GM12878 (cell line): ENCODE results near the gene RFPL1. TPM values are rescaled to one million over a fixed set of nuclear protein-coding genes. Genes with fewer than 3 reads are reported as not detected.

Source experiments
- ATAC-seq: fragments of 200-7000 bp; cut with Tn5 transposase; 3 replicates; pipeline ENCODE4 v1.9.1; 2020; ENCODE audit warnings: mild to moderate bottlenecking, moderate library complexity
- BruUV-seq: library from RNA; stranded (reverse); fragments of 400-500 nt; replicated peaks from 2 replicates; lab custom pipeline; 2021; lab: Mats Ljungman, UMichigan
- CTCF ChIA-PET: fragments of 300-600 bp; sonication (Branson Sonifier 250); formaldehyde crosslinking; extraction: SDS; loops from one replicate; lab custom pipeline; 2021; ENCODE audit warnings: inconsistent platforms; lab: Yijun Ruan, JAX
- POLR2A ChIA-PET: fragments of 350-600 bp; formaldehyde crosslinking; extraction: SDS; loops from one replicate; lab custom pipeline; 2021; ENCODE audit warnings: inconsistent platforms; lab: Charles Lee
- RAD21 ChIA-PET: fragments of 300-600 bp; sonication (Branson Sonifier 250); formaldehyde crosslinking; loops from one replicate; lab custom pipeline; 2023; ENCODE audit warnings: antibody characterized with exemption; ENCODE audit not compliant: unreplicated experiment; lab: Charles Lee
- SMC1A ChIA-PET: fragments of 300-600 bp; sonication (Branson Sonifier 250); formaldehyde crosslinking; loops from one replicate; lab custom pipeline; 2023; ENCODE audit not compliant: unreplicated experiment, uncharacterized antibody; lab: Charles Lee
- DNase-seq: peaks from one replicate; pipeline ENCODE4 v3.0.0-alpha.2; 2011; ENCODE audit warnings: low read depth, low spot score
- FAIRE-seq: peaks from 3 replicates; lab custom pipeline; 2011; peaks lifted over from hg19 to GRCh38; lab: Jason Lieb, UNC
- H2AFZ ChIP-seq: 2 replicates; pipeline ENCODE4 v1.6.0; 2011; ENCODE audit warnings: low read depth, low read length, control low read depth; ENCODE audit not compliant: control insufficient read depth
- H3K27ac ChIP-seq: 2 replicates; pipeline ENCODE4 v1.5.1; 2011; ENCODE audit warnings: control low read depth; ENCODE audit not compliant: control insufficient read depth, insufficient read depth
- H3K27me3 ChIP-seq, 2 experiments: replicated peaks in 1 of 2; 2 replicates each; pipeline versions ENCODE4 v1.6.0 to v1.6.1; 2011; ENCODE audit warnings: low read length in 1 of 2; ENCODE audit not compliant: control insufficient read depth in 2 of 2, insufficient read depth in 2 of 2
- H3K36me3 ChIP-seq, 2 experiments: 2 replicates each; pipeline ENCODE4 v1.5.1; 2011; ENCODE audit warnings: low read length in 1 of 2; ENCODE audit not compliant: control insufficient read depth in 2 of 2, insufficient read depth in 2 of 2
- H3K4me1 ChIP-seq: 2 replicates; pipeline ENCODE4 v1.6.1; 2011; ENCODE audit warnings: mild to moderate bottlenecking, low read length, moderate library complexity, mixed read lengths; ENCODE audit not compliant: control insufficient read depth, insufficient read depth
- H3K4me2 ChIP-seq: 2 replicates; pipeline ENCODE4 v1.6.0; 2011; ENCODE audit warnings: control low read depth; ENCODE audit not compliant: control insufficient read depth, insufficient read depth
- H3K4me3 ChIP-seq: fragments of 200-600 bp; sonication (generic); 2 replicates; pipeline ENCODE4 v1.5.1; 2016
- H3K79me2 ChIP-seq: 2 replicates; pipeline ENCODE4 v1.6.0; 2011; ENCODE audit warnings: low read length; ENCODE audit not compliant: control insufficient read depth, insufficient read depth
- H3K9ac ChIP-seq: 2 replicates; pipeline ENCODE4 v1.8.0; 2011; ENCODE audit warnings: low read length, control low read depth, mixed read lengths; ENCODE audit not compliant: control insufficient read depth, insufficient read depth
- H3K9me3 ChIP-seq: replicated peaks from 3 replicates; pipeline ENCODE4 v1.5.1; 2011; ENCODE audit warnings: mild to moderate bottlenecking, low read length; ENCODE audit not compliant: control insufficient read depth, insufficient read depth
- H4K20me1 ChIP-seq: 2 replicates; pipeline ENCODE4 v1.6.0; 2011; ENCODE audit not compliant: control insufficient read depth, insufficient read depth
- CBX3 ChIP-seq: fragments of 200-600 bp; sonication (generic); IDR thresholded peaks from 2 replicates; pipeline ENCODE4 v1.6.1; 2016; ENCODE audit warnings: low read depth, borderline replicate concordance
- CUX1 ChIP-seq: IDR thresholded peaks from 2 replicates; pipeline ENCODE4 v1.6.1; 2012; ENCODE audit warnings: improper control_type of control experiment, low read depth, low read length; ENCODE audit not compliant: insufficient replicate concordance
- NKRF ChIP-seq: fragments of 450-650 bp; conservative IDR thresholded peaks from 2 replicates; pipeline ENCODE4 v1.6.1; 2017; ENCODE audit warnings: mild to moderate bottlenecking, moderate library complexity
- RELB ChIP-seq: fragments of 450-650 bp; IDR thresholded peaks from 2 replicates; pipeline ENCODE4 v1.6.1; 2017; ENCODE audit warnings: low read depth, mild to moderate bottlenecking, moderate library complexity
- ZNF622 ChIP-seq: fragments of 450-650 bp; IDR thresholded peaks from 2 replicates; pipeline ENCODE4 v1.6.1; 2017; ENCODE audit warnings: mild to moderate bottlenecking, inconsistent platforms
- WGBS: methylation state at CpG from one replicate; pipeline ENCODE4 v1.1.6; 2016; ENCODE audit warnings: low lambda C conversion rate; ENCODE audit not compliant: insufficient replicate concordance, insufficient coverage; ENCODE audit errors: missing lambda C conversion rate; 5-methylcytosine and 5-hydroxymethylcytosine counted together
- in situ Hi-C: fragments of 300-500 bp; cut with MboI; formaldehyde crosslinking; loops from 9 replicates; pipeline ENCODE4 v1.14.3; 2018; ENCODE audit warnings: mixed read lengths
- intact Hi-C: fragments of 100-400 bp; cut with micrococcal nuclease; formaldehyde crosslinking; loops from one replicate; pipeline ENCODE4 v1.14.2; 2022; ENCODE audit not compliant: unreplicated experiment
- polyA plus RNA-seq, 11 experiments: library from polyadenylated mRNA; depleted of rRNA in 4 of 11; unstranded in 6 of 11; stranded (reverse) in 5 of 11; fragments of >200 nt; fragmentation: Nextera tagmentation in 4 of 11; fragmentation: Illumina TruSeq in 1 of 11; extraction: Ambion mirVana in 4 of 11; extraction: Trizol in 1 of 11; gene quantifications; 1 replicate in 1 of 11; 2 replicates in 10 of 11; pipeline versions ENCODE4 v1.2.1 to v1.2.3, GENCODE V29; 2011 to 2016; ENCODE audit warnings: inconsistent platforms in 2 of 11, missing spikeins in 2 of 11, low read depth in 1 of 11
- total RNA-seq, 4 experiments: library from RNA; depleted of rRNA in 3 of 4; stranded (reverse); fragments of >200 nt in 3 of 4; fragmentation: Illumina TruSeq in 1 of 4; extraction: Trizol in 1 of 4; gene quantifications; 2 replicates each; pipeline versions ENCODE4 v1.2.1 to v1.2.3, GENCODE V29; 2013 to 2021
- TF ChIP-seq, protein P1 (sequence below): fragments of 450-650 bp; IDR thresholded peaks from 2 replicates; pipeline ENCODE4 v1.6.1; 2016; ENCODE audit warnings: mild to moderate bottlenecking
- TF ChIP-seq, protein P2 (sequence below): IDR thresholded peaks from 2 replicates; pipeline ENCODE4 v1.6.1; 2012; ENCODE audit warnings: mild to moderate bottlenecking, low read depth, low read length

Gene RFPL1
- total and polyA plus RNA-seq, 10 of the 15 experiments (the other 5 are each of a cell fraction or from before 2014, with no cell fraction given) = 0.13 TPM; not detected in 9

DNA sequence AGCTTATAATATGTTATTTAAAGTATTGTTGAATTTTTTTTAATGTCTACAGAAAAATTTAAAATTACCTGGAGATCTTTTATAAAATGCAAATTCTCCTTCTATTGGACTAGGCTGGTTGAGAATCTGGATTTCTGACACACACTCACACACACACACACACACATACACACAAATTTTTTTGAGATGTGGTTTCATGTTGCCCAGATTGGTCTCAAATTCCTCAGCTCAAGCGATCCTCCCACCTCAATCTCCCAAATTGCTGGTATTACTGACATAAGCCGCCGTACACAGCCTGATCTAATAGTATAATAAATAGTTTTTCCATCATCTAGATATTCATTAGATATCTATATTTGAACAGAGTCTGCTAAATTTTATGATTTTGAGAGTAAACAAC lies 4.5 kb upstream of the RFPL1 start:
- ATAC-seq = no peak
- ChIA-PET SMC1A (no interaction called here), CTCF (interaction anchor here (0.6 kb wide), 1 partner anchor 63 kb away, joined by 3 read pairs; no protein-coding TSS in a partner anchor)

More for the DNA sequence above, 4.5 kb upstream of the RFPL1 start:
- H3K9ac ChIP-seq = no peak overlapping the region
- no peaks in the 10 kb centered on the region for H3K9me3 ChIP-seq
- no peaks in the 10 kb centered on the region for H3K27me3 ChIP-seq
- no peaks in the 10 kb centered on the region for H3K79me2 ChIP-seq
- DNase-seq (no peak), FAIRE-seq (no peak)
- 66% methylated on average over 3 of the region's 3 CpGs for WGBS
- H3K27ac ChIP-seq = no peak overlapping the region
- no peak for TF ChIP-seq CBX3
- no peak for TF ChIP-seq NKRF
- no peak for TF ChIP-seq CUX1
- no peak for TF ChIP-seq ZNF622
- no peak for TF ChIP-seq RELB
- TF ChIP-seq, protein P1, sequence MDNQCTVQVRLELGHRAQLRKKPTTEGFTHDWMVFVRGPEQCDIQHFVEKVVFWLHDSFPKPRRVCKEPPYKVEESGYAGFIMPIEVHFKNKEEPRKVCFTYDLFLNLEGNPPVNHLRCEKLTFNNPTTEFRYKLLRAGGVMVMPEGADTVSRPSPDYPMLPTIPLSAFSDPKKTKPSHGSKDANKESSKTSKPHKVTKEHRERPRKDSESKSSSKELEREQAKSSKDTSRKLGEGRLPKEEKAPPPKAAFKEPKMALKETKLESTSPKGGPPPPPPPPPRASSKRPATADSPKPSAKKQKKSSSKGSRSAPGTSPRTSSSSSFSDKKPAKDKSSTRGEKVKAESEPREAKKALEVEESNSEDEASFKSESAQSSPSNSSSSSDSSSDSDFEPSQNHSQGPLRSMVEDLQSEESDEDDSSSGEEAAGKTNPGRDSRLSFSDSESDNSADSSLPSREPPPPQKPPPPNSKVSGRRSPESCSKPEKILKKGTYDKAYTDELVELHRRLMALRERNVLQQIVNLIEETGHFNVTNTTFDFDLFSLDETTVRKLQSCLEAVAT = no peak
- TF ChIP-seq, protein P2, sequence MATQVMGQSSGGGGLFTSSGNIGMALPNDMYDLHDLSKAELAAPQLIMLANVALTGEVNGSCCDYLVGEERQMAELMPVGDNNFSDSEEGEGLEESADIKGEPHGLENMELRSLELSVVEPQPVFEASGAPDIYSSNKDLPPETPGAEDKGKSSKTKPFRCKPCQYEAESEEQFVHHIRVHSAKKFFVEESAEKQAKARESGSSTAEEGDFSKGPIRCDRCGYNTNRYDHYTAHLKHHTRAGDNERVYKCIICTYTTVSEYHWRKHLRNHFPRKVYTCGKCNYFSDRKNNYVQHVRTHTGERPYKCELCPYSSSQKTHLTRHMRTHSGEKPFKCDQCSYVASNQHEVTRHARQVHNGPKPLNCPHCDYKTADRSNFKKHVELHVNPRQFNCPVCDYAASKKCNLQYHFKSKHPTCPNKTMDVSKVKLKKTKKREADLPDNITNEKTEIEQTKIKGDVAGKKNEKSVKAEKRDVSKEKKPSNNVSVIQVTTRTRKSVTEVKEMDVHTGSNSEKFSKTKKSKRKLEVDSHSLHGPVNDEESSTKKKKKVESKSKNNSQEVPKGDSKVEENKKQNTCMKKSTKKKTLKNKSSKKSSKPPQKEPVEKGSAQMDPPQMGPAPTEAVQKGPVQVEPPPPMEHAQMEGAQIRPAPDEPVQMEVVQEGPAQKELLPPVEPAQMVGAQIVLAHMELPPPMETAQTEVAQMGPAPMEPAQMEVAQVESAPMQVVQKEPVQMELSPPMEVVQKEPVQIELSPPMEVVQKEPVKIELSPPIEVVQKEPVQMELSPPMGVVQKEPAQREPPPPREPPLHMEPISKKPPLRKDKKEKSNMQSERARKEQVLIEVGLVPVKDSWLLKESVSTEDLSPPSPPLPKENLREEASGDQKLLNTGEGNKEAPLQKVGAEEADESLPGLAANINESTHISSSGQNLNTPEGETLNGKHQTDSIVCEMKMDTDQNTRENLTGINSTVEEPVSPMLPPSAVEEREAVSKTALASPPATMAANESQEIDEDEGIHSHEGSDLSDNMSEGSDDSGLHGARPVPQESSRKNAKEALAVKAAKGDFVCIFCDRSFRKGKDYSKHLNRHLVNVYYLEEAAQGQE = no peak
- in situ Hi-C loops (no loop called here), intact Hi-C loops (no loop called here)
- RAD21 ChIA-PET = no interaction called here
- H4K20me1 ChIP-seq = no peaks in the 10 kb centered on the region
- no TSS peak for BruUV-seq
- no peaks in the 10 kb centered on the region for H3K4me1 ChIP-seq
- H2AFZ ChIP-seq = no peak overlapping the region
- POLR2A ChIA-PET = no interaction called here
- no peak overlapping the region for H3K4me2 ChIP-seq
- H3K36me3 ChIP-seq = no peaks in the 10 kb centered on the region
- no peak overlapping the region for H3K4me3 ChIP-seq
